Chondrocyte (in vitro differentiated cells): Measurements from ENCODE around the gene CDKN3. TPM values are rescaled to one million over a fixed set of nuclear protein-coding genes. Genes with fewer than 3 reads are reported as not detected.
A peak's percentile ranks its signal among the peaks of the same experiment; 100 is the strongest.
"Not testable (repeated sequence)": the region's sequence is repeated elsewhere in the genome, so short reads cannot be mapped to it uniquely, and the experiment has no call there.

Experiments used
- DNase-seq: peaks from one replicate; pipeline ENCODE4 v3.0.0; 2021; ENCODE audit warnings: mixed read lengths, low spot score
- H3K27ac Mint-ChIP-seq: one replicate; pipeline ENCODE4 v1.8.0; 2021; ENCODE audit warnings: mild to moderate bottlenecking, moderate library complexity, mixed read lengths; ENCODE audit not compliant: unreplicated experiment
- H3K27me3 Mint-ChIP-seq: 2 replicates; pipeline ENCODE4 v1.8.0; 2021; ENCODE audit warnings: low read depth, mixed read lengths
- H3K36me3 Mint-ChIP-seq: 2 replicates; pipeline ENCODE4 v1.8.0; 2021; ENCODE audit warnings: low read depth, mixed read lengths
- H3K4me1 Mint-ChIP-seq: 2 replicates; pipeline ENCODE4 v1.8.0; 2021; ENCODE audit warnings: low read depth, mild to moderate bottlenecking, mixed read lengths
- H3K4me3 Mint-ChIP-seq: one replicate; pipeline ENCODE4 v1.8.0; 2021; ENCODE audit warnings: mild to moderate bottlenecking, moderate library complexity, mixed read lengths; ENCODE audit not compliant: unreplicated experiment
- H3K9me3 Mint-ChIP-seq: 2 replicates; pipeline ENCODE4 v1.8.0; 2021; ENCODE audit warnings: low read depth, mixed read lengths
- CTCF ChIP-seq: fragments of 200-600 bp; sonication (generic); IDR thresholded peaks from 2 replicates; pipeline ENCODE4 v1.5.0; 2021; ENCODE audit warnings: antibody characterized with exemption, mild to moderate bottlenecking, moderate library complexity
- total RNA-seq: library from RNA; stranded (reverse); gene quantifications from 3 replicates; pipeline ENCODE4 v1.2.1, GENCODE V29; 2021

CDKN3 gene
- total RNA-seq, 1 donor from 2014 or later: 8.9 TPM

- DNase-seq: no peak
- H3K4me1 Mint-ChIP-seq: peaks cover 11% of the 10 kb centered on the region
- H3K4me3 Mint-ChIP-seq: no peak overlapping the region
- H3K27me3 Mint-ChIP-seq: no peaks in the 10 kb centered on the region
- no peaks in the 10 kb centered on the region for H3K9me3 Mint-ChIP-seq
- no peak for TF ChIP-seq CTCF
- H3K36me3 Mint-ChIP-seq: peaks cover 20% of the 10 kb centered on the region
- H3K27ac Mint-ChIP-seq: no peak overlapping the region
Measured at GRCh38 chr14:54425068-54425467, 28.3 kb downstream of the CDKN3 start.

GRCh38 chr14:54425537-54426274 is 28.9 kb downstream of the CDKN3 start:
- peaks cover 20% of the 10 kb centered on the region for H3K36me3 Mint-ChIP-seq
- no peak for DNase-seq
- H3K4me3 Mint-ChIP-seq: no peak overlapping the region
- H3K27me3 Mint-ChIP-seq: no peaks in the 10 kb centered on the region
- no peak for TF ChIP-seq CTCF
- H3K27ac Mint-ChIP-seq: no peak overlapping the region
- peaks cover 7% of the 10 kb centered on the region for H3K4me1 Mint-ChIP-seq
- no peaks in the 10 kb centered on the region for H3K9me3 Mint-ChIP-seq

GRCh38 chr14:54427871-54428270 is 31.1 kb downstream of the CDKN3 start:
- no peak overlapping the region for H3K27ac Mint-ChIP-seq
- H3K36me3 Mint-ChIP-seq: peaks cover 20% of the 10 kb centered on the region

GRCh38 chr14:54428527-54428926 is 31.7 kb downstream of the CDKN3 start:
- H3K9me3 Mint-ChIP-seq: no peaks in the 10 kb centered on the region
- no peak overlapping the region for H3K27ac Mint-ChIP-seq
- H3K4me3 Mint-ChIP-seq: no peak overlapping the region
- no peak for TF ChIP-seq CTCF
- peaks cover 20% of the 10 kb centered on the region for H3K36me3 Mint-ChIP-seq
- DNase-seq: no peak
- peaks cover 19% of the 10 kb centered on the region for H3K4me1 Mint-ChIP-seq
- H3K27me3 Mint-ChIP-seq: no peaks in the 10 kb centered on the region

More at GRCh38 chr14:54427871-54428270, 31.1 kb downstream of the CDKN3 start:
- Mint-ChIP-seq H3K4me3 (no peak overlapping the region), H3K27me3 (no peaks in the 10 kb centered on the region), H3K4me1 (peaks cover 13% of the 10 kb centered on the region), H3K9me3 (no peaks in the 10 kb centered on the region)
- DNase-seq: no peak
- TF ChIP-seq CTCF: no peak

GRCh38 chr14:54435500-54435981 is 38.7 kb downstream of the CDKN3 start:
- no peak for TF ChIP-seq CTCF
- Mint-ChIP-seq H3K9me3 (no peaks in the 10 kb centered on the region), H3K36me3 (no peaks in the 10 kb centered on the region), H3K27me3 (no peaks in the 10 kb centered on the region), H3K4me1 (peaks cover 70% of the 10 kb centered on the region), H3K4me3 (no peak overlapping the region), H3K27ac (peak overlapping the region; percentile 62)
- DNase-seq: no peak

GRCh38 chr14:54437954-54438353 is 41.1 kb downstream of the CDKN3 start:
- not testable (repeated sequence) for H3K9me3 Mint-ChIP-seq, H3K36me3 Mint-ChIP-seq, DNase-seq, H3K27me3 Mint-ChIP-seq, H3K4me3 Mint-ChIP-seq, H3K27ac Mint-ChIP-seq
- peaks cover 70% of the 10 kb centered on the region for H3K4me1 Mint-ChIP-seq
